ENCODE measurements around the gene MREG.

- TF ChIP-seq CTCF (IDR thresholded peaks at IDR 0.05) (no peak), POLR2A (IDR thresholded peaks at IDR 0.05) (no peak)
Observed at GRCh38 chr2:216004697-216005283, 8.6 kb downstream of the MREG start.
